Astrocyte (in vitro differentiated cells and primary cell): ENCODE measurements around the gene KCTD19.

Source experiments
- EZH2 ChIP-seq: IDR thresholded peaks from 2 replicates; pipeline ENCODE4 v1.6.1; 2012; ENCODE audit warnings: mild to moderate bottlenecking, low read length, inconsistent platforms; ENCODE audit not compliant: insufficient read depth
- TF ChIP-seq, protein P1 (sequence below): IDR thresholded peaks from 2 replicates; pipeline ENCODE4 v1.5.1; 2011; ENCODE audit warnings: low read depth, mild to moderate bottlenecking, inconsistent platforms, low read length, moderate library complexity; ENCODE audit not compliant: insufficient read depth

- TF ChIP-seq, protein P1, sequence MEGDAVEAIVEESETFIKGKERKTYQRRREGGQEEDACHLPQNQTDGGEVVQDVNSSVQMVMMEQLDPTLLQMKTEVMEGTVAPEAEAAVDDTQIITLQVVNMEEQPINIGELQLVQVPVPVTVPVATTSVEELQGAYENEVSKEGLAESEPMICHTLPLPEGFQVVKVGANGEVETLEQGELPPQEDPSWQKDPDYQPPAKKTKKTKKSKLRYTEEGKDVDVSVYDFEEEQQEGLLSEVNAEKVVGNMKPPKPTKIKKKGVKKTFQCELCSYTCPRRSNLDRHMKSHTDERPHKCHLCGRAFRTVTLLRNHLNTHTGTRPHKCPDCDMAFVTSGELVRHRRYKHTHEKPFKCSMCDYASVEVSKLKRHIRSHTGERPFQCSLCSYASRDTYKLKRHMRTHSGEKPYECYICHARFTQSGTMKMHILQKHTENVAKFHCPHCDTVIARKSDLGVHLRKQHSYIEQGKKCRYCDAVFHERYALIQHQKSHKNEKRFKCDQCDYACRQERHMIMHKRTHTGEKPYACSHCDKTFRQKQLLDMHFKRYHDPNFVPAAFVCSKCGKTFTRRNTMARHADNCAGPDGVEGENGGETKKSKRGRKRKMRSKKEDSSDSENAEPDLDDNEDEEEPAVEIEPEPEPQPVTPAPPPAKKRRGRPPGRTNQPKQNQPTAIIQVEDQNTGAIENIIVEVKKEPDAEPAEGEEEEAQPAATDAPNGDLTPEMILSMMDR = no peak
- TF ChIP-seq EZH2 = no peak
These were observed 68.2 kb downstream of the KCTD19 start for GRCh38 chr16:67258161-67258835.
